ENCODE data around the gene PIP4K2C.
A peak's percentile ranks its signal among the peaks of the same experiment; 100 is the strongest.

PIP4K2C gene

GRCh38 chr12:57581802-57582201 is 9.2 kb upstream of the PIP4K2C start:
- no peak for TF ChIP-seq CTCF (IDR thresholded peaks at IDR 0.05; ENCODE audit: insufficient read depth, low read depth, low read length, missing control alignments)
- DNase-seq (ENCODE audit: low read depth): no peak
- no peak overlapping the region for H3K4me3 ChIP-seq (ENCODE audit: low read depth, low read length)

- DNase-seq (ENCODE audit: low read depth): no peak
- TF ChIP-seq CTCF (IDR thresholded peaks at IDR 0.05; ENCODE audit: insufficient read depth, low read depth, low read length, missing control alignments): no peak
- no peak overlapping the region for H3K4me3 ChIP-seq (ENCODE audit: low read depth, low read length)
Measured at GRCh38 chr12:57582440-57582839, 8.6 kb upstream of the PIP4K2C start.

GRCh38 chr12:57583008-57583831 is 7.8 kb upstream of the PIP4K2C start:
- peak; percentile 91 for DNase-seq (ENCODE audit: low read depth)
- peak; percentile 87 for TF ChIP-seq CTCF (IDR thresholded peaks at IDR 0.05; ENCODE audit: insufficient read depth, low read depth, low read length, missing control alignments)

GRCh38 chr12:57584050-57584449 is 6.9 kb upstream of the PIP4K2C start:
- no peak overlapping the region for H3K4me3 ChIP-seq (ENCODE audit: low read depth, low read length)
- TF ChIP-seq CTCF (IDR thresholded peaks at IDR 0.05; ENCODE audit: insufficient read depth, low read depth, low read length, missing control alignments): no peak
- no peak for DNase-seq (ENCODE audit: low read depth)

More at GRCh38 chr12:57583008-57583831, 7.8 kb upstream of the PIP4K2C start:
- no peak overlapping the region for H3K4me3 ChIP-seq (ENCODE audit: low read depth, low read length)

- TF ChIP-seq CTCF (IDR thresholded peaks at IDR 0.05; ENCODE audit: insufficient read depth, low read depth, low read length, missing control alignments): no peak
- DNase-seq (ENCODE audit: low read depth): no peak
Measured at GRCh38 chr12:57584690-57585089, 6.3 kb upstream of the PIP4K2C start.

GRCh38 chr12:57585156-57585555 is 5.8 kb upstream of the PIP4K2C start:
- no peak overlapping the region for H3K4me3 ChIP-seq (ENCODE audit: low read depth, low read length)
- no peak for DNase-seq (ENCODE audit: low read depth)

More at GRCh38 chr12:57584690-57585089, 6.3 kb upstream of the PIP4K2C start:
- no peak overlapping the region for H3K4me3 ChIP-seq (ENCODE audit: low read depth, low read length)

More at GRCh38 chr12:57585156-57585555, 5.8 kb upstream of the PIP4K2C start:
- no peak for TF ChIP-seq CTCF (IDR thresholded peaks at IDR 0.05; ENCODE audit: insufficient read depth, low read depth, low read length, missing control alignments)
